ENCODE data around the gene PALLD. TPM values are rescaled to one million over a fixed set of nuclear protein-coding genes. Genes with fewer than 3 reads are reported as not detected.

The PALLD gene
- total RNA-seq, 4 donors from 2014 or later, result 1,036 to 2,270 (median 2,202) TPM

- WGBS, 2 donors (ENCODE audit: low coverage in 1 of 2), result 91 to 100% methylated on average over 3 to 6 of the region's 6 CpGs
- TF ChIP-seq POLR2A (IDR thresholded peaks at IDR 0.05), result no peak
- TF ChIP-seq EP300 (IDR thresholded peaks at IDR 0.05), result no peak
- no peak for TF ChIP-seq POLR2AphosphoS5 (IDR thresholded peaks at IDR 0.05)
- TF ChIP-seq CTCF (IDR thresholded peaks at IDR 0.05), result no peak
- no peaks in the 10 kb centered on the region for H3K9me3 ChIP-seq
- H3K27me3 ChIP-seq, result no peaks in the 10 kb centered on the region
- H3K36me3 ChIP-seq, result no peaks in the 10 kb centered on the region
- no peak for ATAC-seq
- H3K4me3 ChIP-seq, result no peak overlapping the region
- H3K27ac ChIP-seq, result no peak overlapping the region
- H3K4me1 ChIP-seq, result peaks cover 0 to 8% (median 0%) of the 10 kb centered on the region in 3 donors
These were observed 180.2 kb downstream of the PALLD start for GRCh38 chr4:168677063-168677462.

- no peaks in the 10 kb centered on the region for H3K9me3 ChIP-seq
- H3K4me3 ChIP-seq, result no peak overlapping the region
- H3K27me3 ChIP-seq, result no peaks in the 10 kb centered on the region
- H3K36me3 ChIP-seq, result no peaks in the 10 kb centered on the region
- TF ChIP-seq POLR2A (IDR thresholded peaks at IDR 0.05), result no peak
- no peak for TF ChIP-seq CTCF (IDR thresholded peaks at IDR 0.05)
- TF ChIP-seq EP300 (IDR thresholded peaks at IDR 0.05), result no peak
- no peak for TF ChIP-seq POLR2AphosphoS5 (IDR thresholded peaks at IDR 0.05)
- WGBS, 2 donors (ENCODE audit: low coverage in 1 of 2), result 83 to 100% methylated on average over 6 of the region's 11 CpGs
- no peak for ATAC-seq
- no peak overlapping the region for H3K27ac ChIP-seq
- H3K4me1 ChIP-seq, result peaks cover 0 to 8% (median 0%) of the 10 kb centered on the region in 3 donors
These were observed 181.0 kb downstream of the PALLD start for GRCh38 chr4:168677879-168678278.

- no peaks in the 10 kb centered on the region for H3K27me3 ChIP-seq
- WGBS, 2 donors (ENCODE audit: low coverage in 1 of 2), result 93 to 98% methylated on average over 8 of the region's 8 CpGs
- TF ChIP-seq CTCF (IDR thresholded peaks at IDR 0.05) (no peak), EP300 (IDR thresholded peaks at IDR 0.05) (no peak), POLR2A (IDR thresholded peaks at IDR 0.05) (no peak), POLR2AphosphoS5 (IDR thresholded peaks at IDR 0.05) (no peak)
- H3K36me3 ChIP-seq, result no peaks in the 10 kb centered on the region
- H3K4me3 ChIP-seq, result no peak overlapping the region
- ATAC-seq, result no peak
- H3K9me3 ChIP-seq, result no peaks in the 10 kb centered on the region
- no peak overlapping the region for H3K27ac ChIP-seq
- peaks cover 0 to 8% (median 0%) of the 10 kb centered on the region in 3 donors for H3K4me1 ChIP-seq
These were observed 182.0 kb downstream of the PALLD start for GRCh38 chr4:168678751-168679366.

- no peak for ATAC-seq
- no peaks in the 10 kb centered on the region for H3K36me3 ChIP-seq
- H3K4me1 ChIP-seq, result peaks cover 0 to 3% (median 0%) of the 10 kb centered on the region in 3 donors
- 93 to 100% methylated on average over 3 of the region's 3 CpGs for WGBS, 2 donors (ENCODE audit: low coverage in 1 of 2)
- no peaks in the 10 kb centered on the region for H3K27me3 ChIP-seq
- no peaks in the 10 kb centered on the region for H3K9me3 ChIP-seq
- TF ChIP-seq CTCF (IDR thresholded peaks at IDR 0.05), result no peak
- TF ChIP-seq POLR2A (IDR thresholded peaks at IDR 0.05), result no peak
- TF ChIP-seq EP300 (IDR thresholded peaks at IDR 0.05), result no peak
- no peak for TF ChIP-seq POLR2AphosphoS5 (IDR thresholded peaks at IDR 0.05)
- H3K27ac ChIP-seq, result no peak overlapping the region
- H3K4me3 ChIP-seq, result no peak overlapping the region
These were observed 182.5 kb downstream of the PALLD start for GRCh38 chr4:168679397-168679796.

GRCh38 chr4:168679819-168680218, 183.0 kb downstream of the PALLD start:
- H3K9me3 ChIP-seq, result no peaks in the 10 kb centered on the region
- 82 to 92% methylated on average over 4 of the region's 4 CpGs for WGBS, 2 donors (ENCODE audit: low coverage in 1 of 2)
- no peak overlapping the region for H3K27ac ChIP-seq
- H3K4me3 ChIP-seq, result no peak overlapping the region
- no peak for TF ChIP-seq POLR2A (IDR thresholded peaks at IDR 0.05)
- TF ChIP-seq CTCF (IDR thresholded peaks at IDR 0.05), result no peak
- TF ChIP-seq POLR2AphosphoS5 (IDR thresholded peaks at IDR 0.05), result no peak
- no peak for TF ChIP-seq EP300 (IDR thresholded peaks at IDR 0.05)
- H3K36me3 ChIP-seq, result no peaks in the 10 kb centered on the region
- no peaks in the 10 kb centered on the region for H3K27me3 ChIP-seq
- no peaks in the 10 kb centered on the region for H3K4me1 ChIP-seq
- ATAC-seq, result no peak

Data from gastroesophageal sphincter (tissue), 4 donors.